Thymus (tissue), 11 donors: ENCODE measurements around the gene MTRF1. TPM values are rescaled to one million over a fixed set of nuclear protein-coding genes. Genes with fewer than 3 reads are reported as not detected.

ENCODE experiments used
- DNase-seq, 9 donors: peaks; one replicate each; pipeline ENCODE4 v3.0.0-alpha.2; 2013; ENCODE audit warnings: low spot score in 9 of 9, low read depth in 6 of 9, missing footprints in 1 of 9
- H3K27ac ChIP-seq, 2 donors: one replicate each; pipeline ENCODE4 v1.5.1; 2013; ENCODE audit warnings: control low read depth in 1 of 2, low read depth in 1 of 2, low read length in 1 of 2, mild to moderate bottlenecking in 1 of 2, moderate library complexity in 1 of 2
- H3K27me3 ChIP-seq, 2 donors: one replicate each; pipeline ENCODE4 v1.5.1; 2013; ENCODE audit warnings: low read length in 1 of 2; ENCODE audit not compliant: control insufficient read depth in 2 of 2, insufficient read depth in 1 of 2
- H3K36me3 ChIP-seq, 2 donors: one replicate each; pipeline ENCODE4 v1.5.1; 2013; ENCODE audit warnings: low read length in 1 of 2, mild to moderate bottlenecking in 1 of 2, moderate library complexity in 1 of 2; ENCODE audit not compliant: control insufficient read depth in 2 of 2, insufficient read depth in 2 of 2
- H3K4me1 ChIP-seq, 2 donors: one replicate each; pipeline ENCODE4 v1.5.1; 2013; ENCODE audit warnings: low read length in 2 of 2; ENCODE audit not compliant: control insufficient read depth in 2 of 2, insufficient read depth in 2 of 2
- H3K4me3 ChIP-seq, 2 donors: one replicate each; pipeline ENCODE4 v1.5.1; 2013; ENCODE audit warnings: low read length in 2 of 2, control low read depth in 1 of 2, mild to moderate bottlenecking in 1 of 2
- H3K9me3 ChIP-seq, 2 donors: one replicate each; pipeline ENCODE4 v1.5.1; 2013; ENCODE audit warnings: low read length in 1 of 2, mild to moderate bottlenecking in 1 of 2; ENCODE audit not compliant: control insufficient read depth in 2 of 2, insufficient read depth in 1 of 2
- WGBS: extraction: QIAGEN DNeasy Blood & Tissue Kit; methylation state at CpG from one replicate; pipeline ENCODE4 v1.1.7; 2013; 5-methylcytosine and 5-hydroxymethylcytosine counted together
- polyA plus RNA-seq: library from polyadenylated mRNA; stranded (reverse); fragments of 200-250 nt; gene quantifications from one replicate; pipeline ENCODE4 v1.2.3, GENCODE V29; 2013
- total RNA-seq: library from RNA; stranded (reverse); fragments of 120-200 nt; gene quantifications from one replicate; pipeline ENCODE4 v1.2.4, GENCODE V29; 2013
- donor health status: healthy.

Gene MTRF1
- total and polyA plus RNA-seq, 2 donors, result 16.3 to 24.5 TPM

DNA sequence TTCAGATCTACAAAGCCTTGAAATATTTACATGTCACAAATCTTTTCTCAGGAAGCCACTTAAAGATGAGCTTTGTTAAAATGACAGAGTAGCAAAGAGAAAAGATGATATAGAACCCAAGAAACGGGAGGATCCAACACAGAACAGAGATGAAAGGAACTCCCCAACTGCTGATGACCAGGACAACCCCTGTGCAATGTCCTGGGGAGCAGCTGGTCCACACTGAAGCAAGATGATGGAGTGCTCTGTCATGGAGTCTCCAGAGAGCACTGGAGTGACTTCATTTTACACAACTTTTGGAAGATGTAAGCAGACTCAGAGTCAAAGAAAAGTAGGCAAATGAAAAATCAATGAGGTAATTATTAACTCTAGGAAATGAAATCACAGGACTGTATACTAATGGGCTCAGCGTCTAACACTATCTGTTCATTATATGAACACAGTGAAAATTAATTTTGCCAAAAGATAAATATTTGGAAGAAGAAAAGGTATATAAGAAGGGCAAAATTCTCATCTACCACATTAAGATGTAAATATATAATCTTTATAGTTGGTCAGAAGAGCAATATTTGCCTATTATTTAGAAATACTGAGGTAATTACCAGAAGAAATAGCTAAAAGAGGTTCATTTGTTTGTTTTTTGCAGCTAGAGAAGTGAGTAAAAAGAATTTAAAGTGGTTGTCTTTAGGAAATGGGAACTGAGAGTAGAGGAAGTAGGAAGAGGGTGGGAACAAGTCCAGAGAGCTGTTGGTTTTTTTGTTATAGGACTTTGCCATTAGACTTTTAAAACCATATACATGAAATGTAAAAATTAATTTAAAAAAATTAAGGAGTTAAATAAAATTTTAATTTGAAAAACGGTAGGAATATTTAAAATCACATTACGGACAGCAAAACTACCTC is 30.5 kb downstream of the MTRF1 start:
- no peaks in the 10 kb centered on the region for H3K4me1 ChIP-seq
- WGBS, result 99% methylated on average over 4 of the region's 4 CpGs
- DNase-seq, result no peak
- H3K27me3 ChIP-seq, result no peaks in the 10 kb centered on the region
- H3K27ac ChIP-seq, result no peak overlapping the region
- H3K4me3 ChIP-seq, result no peak overlapping the region
- H3K9me3 ChIP-seq, result no peaks in the 10 kb centered on the region
- peaks cover 7 to 11% of the 10 kb centered on the region in 2 donors for H3K36me3 ChIP-seq

DNA sequence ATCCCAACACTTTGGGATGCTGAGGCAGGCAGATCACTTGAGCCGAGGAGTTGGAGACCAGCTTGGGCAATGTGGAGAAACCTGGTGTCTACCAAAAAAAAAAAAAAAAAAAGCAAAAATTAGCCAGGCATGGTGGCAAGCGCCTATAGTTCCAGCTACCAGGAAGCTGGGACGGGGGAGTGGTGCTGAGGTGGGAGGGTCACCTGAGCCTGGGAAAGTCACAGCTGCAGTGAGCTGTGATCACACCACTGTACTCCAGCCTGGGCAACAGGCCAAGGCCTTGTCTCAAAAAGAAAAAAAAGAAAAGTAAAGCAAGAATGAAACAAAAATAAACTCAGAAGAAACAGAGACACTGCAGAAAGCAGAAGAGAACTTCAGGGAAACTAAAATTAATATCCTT is 31.6 kb downstream of the MTRF1 start:
- no peak overlapping the region for H3K27ac ChIP-seq
- 85% methylated on average over 3 of the region's 3 CpGs for WGBS
- DNase-seq, result no peak
- no peak overlapping the region for H3K4me3 ChIP-seq
- no peaks in the 10 kb centered on the region for H3K27me3 ChIP-seq
- no peaks in the 10 kb centered on the region for H3K9me3 ChIP-seq
- H3K4me1 ChIP-seq, result no peaks in the 10 kb centered on the region
- H3K36me3 ChIP-seq, result peaks cover 7 to 12% of the 10 kb centered on the region in 2 donors

GRCh38 chr13:41231025-41231677 is 32.2 kb downstream of the MTRF1 start:
- no peak overlapping the region for H3K27ac ChIP-seq
- 99% methylated on average over 2 of the region's 2 CpGs for WGBS
- peaks cover 7 to 16% of the 10 kb centered on the region in 2 donors for H3K36me3 ChIP-seq
- no peaks in the 10 kb centered on the region for H3K27me3 ChIP-seq
- no peaks in the 10 kb centered on the region for H3K9me3 ChIP-seq
- H3K4me1 ChIP-seq, result no peaks in the 10 kb centered on the region
- no peak for DNase-seq
- H3K4me3 ChIP-seq, result no peak overlapping the region

- Histone ChIP-seq H3K4me1 (no peaks in the 10 kb centered on the region), H3K4me3 (no peak overlapping the region), H3K36me3 (peaks cover 16% of the 10 kb centered on the region in 2 donors), H3K9me3 (no peaks in the 10 kb centered on the region), H3K27ac (no peak overlapping the region), H3K27me3 (no peaks in the 10 kb centered on the region)
- no peak for DNase-seq
Observed at GRCh38 chr13:41229356-41229755, 34.0 kb downstream of the MTRF1 start.

- DNase-seq, result no peak
- WGBS, result 97% methylated on average over 7 of the region's 7 CpGs
- Histone ChIP-seq H3K4me3 (no peak overlapping the region), H3K4me1 (no peaks in the 10 kb centered on the region), H3K27me3 (no peaks in the 10 kb centered on the region), H3K9me3 (no peaks in the 10 kb centered on the region), H3K36me3 (peaks cover 8 to 16% of the 10 kb centered on the region in 2 donors), H3K27ac (no peak overlapping the region)
Observed at GRCh38 chr13:41224113-41225110, 39.0 kb downstream of the MTRF1 start.

DNA sequence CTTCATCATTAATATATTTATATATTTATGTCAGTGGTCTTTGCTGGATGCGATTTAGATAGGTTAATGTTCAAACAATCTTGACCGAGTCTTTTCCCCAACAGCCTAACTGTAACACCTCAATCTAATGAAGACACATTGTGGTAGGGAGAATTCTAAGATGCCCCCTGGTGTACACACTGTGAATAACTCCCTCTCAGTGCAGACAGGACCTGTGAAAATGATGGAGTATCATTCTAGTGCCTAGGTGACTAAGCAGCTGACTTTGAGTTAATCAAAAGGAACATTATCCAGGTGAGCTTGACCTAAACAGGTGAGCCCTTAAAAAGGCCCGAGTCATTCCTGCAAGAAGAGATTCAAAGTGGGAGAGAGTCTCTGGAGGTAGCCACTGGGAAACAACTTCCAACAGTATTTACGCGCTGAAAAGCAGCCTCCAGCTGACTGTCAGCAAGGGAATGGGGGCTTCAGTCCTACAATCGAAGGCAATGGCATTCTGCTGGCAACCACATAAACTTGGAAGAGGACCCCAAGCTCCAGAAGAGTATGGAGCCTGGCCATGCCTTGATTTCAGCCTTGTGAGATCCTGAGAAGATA is 41.0 kb downstream of the MTRF1 start:
- Histone ChIP-seq H3K36me3 (peaks cover 5 to 16% of the 10 kb centered on the region in 2 donors), H3K9me3 (no peaks in the 10 kb centered on the region), H3K27me3 (no peaks in the 10 kb centered on the region), H3K4me3 (no peak overlapping the region), H3K27ac (no peak overlapping the region), H3K4me1 (no peaks in the 10 kb centered on the region)
- DNase-seq, result peak; percentile 13 to 75 (median 45)
- WGBS, result 79% methylated on average over 6 of the region's 6 CpGs

- no peaks in the 10 kb centered on the region for H3K4me1 ChIP-seq
- no peak overlapping the region for H3K4me3 ChIP-seq
- H3K27ac ChIP-seq, result no peak overlapping the region
- H3K36me3 ChIP-seq, result peaks cover 0 to 15% of the 10 kb centered on the region in 2 donors
- WGBS, result 95% methylated on average over 3 of the region's 3 CpGs
- no peaks in the 10 kb centered on the region for H3K9me3 ChIP-seq
- H3K27me3 ChIP-seq, result no peaks in the 10 kb centered on the region
- no peak for DNase-seq
Observed at GRCh38 chr13:41220401-41220800, 43.0 kb downstream of the MTRF1 start.

DNA sequence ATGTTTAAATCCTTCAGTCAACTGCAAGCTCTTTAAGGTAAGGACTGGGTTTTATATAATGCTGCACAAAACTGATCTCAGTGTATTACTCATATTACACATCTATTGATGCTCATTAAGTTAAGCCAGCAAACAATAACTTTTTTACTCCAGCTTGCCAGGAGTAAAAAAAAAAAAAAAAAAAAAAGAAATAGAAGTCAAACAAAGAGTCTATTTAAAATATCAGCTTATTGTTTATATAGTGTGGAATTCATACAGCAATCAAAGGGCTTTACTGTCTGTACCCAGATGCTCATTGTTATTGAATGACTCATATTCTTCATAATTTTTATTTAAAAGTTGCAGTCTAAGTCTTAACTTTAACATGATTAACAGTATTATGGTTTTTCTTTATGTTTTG is 47.2 kb downstream of the MTRF1 start:
- H3K4me1 ChIP-seq, result no peaks in the 10 kb centered on the region
- no peaks in the 10 kb centered on the region for H3K36me3 ChIP-seq
- DNase-seq, result no peak
- no peak overlapping the region for H3K27ac ChIP-seq
- H3K27me3 ChIP-seq, result no peaks in the 10 kb centered on the region
- no peak overlapping the region for H3K4me3 ChIP-seq
- no peaks in the 10 kb centered on the region for H3K9me3 ChIP-seq
